SK-N-SH (cell line): Measurements from ENCODE around the gene LHPP. TPM values are rescaled to one million over a fixed set of nuclear protein-coding genes. Genes with fewer than 3 reads are reported as not detected.
"Not testable (repeated sequence)": the region's sequence is repeated elsewhere in the genome, so short reads cannot be mapped to it uniquely, and the experiment has no call there.

Experiments
- CTCF ChIA-PET: fragments of 300-600, 350-600 bp; formaldehyde crosslinking; extraction: SDS; loops from one replicate; lab custom pipeline; 2021; lab: Yijun Ruan, JAX
- POLR2A ChIA-PET: fragments of 350-600 bp; sonication (Branson Sonifier 250); formaldehyde crosslinking; extraction: SDS; loops from one replicate; lab custom pipeline; 2020; ENCODE audit warnings: antibody characterized with exemption, inconsistent platforms; lab: Yijun Ruan, JAX
- DNase-seq: peaks from one replicate; pipeline ENCODE4 v3.0.0; 2012
- H2AFZ ChIP-seq: fragments of 200-600 bp; sonication (generic); 2 replicates; pipeline ENCODE4 v1.8.1; 2016; ENCODE audit warnings: antibody characterized with exemption, mild to moderate bottlenecking, low read depth
- H3F3A ChIP-seq: fragments of 200-600 bp; sonication (generic); replicated peaks from 2 replicates; pipeline ENCODE3; 2016; ENCODE audit warnings: antibody characterized with exemption, mild to moderate bottlenecking; ENCODE audit not compliant: insufficient read depth
- H3K27ac ChIP-seq, 2 experiments: fragments of 200-500 bp in 1 of 2; fragments of 200-600 bp in 1 of 2; sonication (Bioruptor generic) in 1 of 2; sonication (generic), shearing (Covaris generic) in 1 of 2; 2 replicates each; pipeline versions ENCODE4 v1.5.1 to v1.6.1; 2014 to 2016; ENCODE audit warnings: low read depth in 2 of 2, inconsistent platforms in 1 of 2, low read length in 1 of 2, mild to moderate bottlenecking in 1 of 2, mixed read lengths in 1 of 2
- H3K27me3 ChIP-seq: fragments of 200-600 bp; sonication (generic), shearing (Covaris generic); 2 replicates; pipeline ENCODE4 v1.6.1; 2016; ENCODE audit warnings: mixed run types; ENCODE audit not compliant: insufficient read depth
- H3K36me3 ChIP-seq, 2 experiments: fragments of 200-500 bp in 1 of 2; fragments of 200-600 bp in 1 of 2; sonication (Bioruptor generic) in 1 of 2; sonication (generic) in 1 of 2; replicated peaks in 1 of 2; 2 replicates each; pipeline versions ENCODE3 to v1.5.1; 2014 to 2016; ENCODE audit warnings: low read length in 1 of 2, mild to moderate bottlenecking in 1 of 2; ENCODE audit not compliant: insufficient read depth in 2 of 2, control insufficient read depth in 1 of 2
- H3K4me1 ChIP-seq, 2 experiments: fragments of 200-500 bp in 1 of 2; fragments of 200-600 bp in 1 of 2; sonication (Bioruptor generic) in 1 of 2; sonication (generic), shearing (Covaris generic) in 1 of 2; 2 replicates each; pipeline versions ENCODE4 v1.5.1 to v1.6.1; 2014 to 2016; ENCODE audit warnings: low read depth in 1 of 2, low read length in 1 of 2, mixed run types in 1 of 2; ENCODE audit not compliant: insufficient read depth in 2 of 2, control insufficient read depth in 1 of 2
- H3K4me2 ChIP-seq: fragments of 200-600 bp; sonication (generic), shearing (Covaris generic); 2 replicates; pipeline ENCODE4 v1.6.1; 2017; ENCODE audit warnings: mixed run types
- H3K4me3 ChIP-seq, 2 experiments: fragments of 200-500 bp in 1 of 2; fragments of 200-600 bp in 1 of 2; sonication (Bioruptor generic) in 1 of 2; sonication (generic), shearing (Covaris generic) in 1 of 2; 2 replicates each; pipeline versions ENCODE4 v1.5.1 to v1.8.1; 2014 to 2016; ENCODE audit warnings: low read depth in 2 of 2, inconsistent platforms in 1 of 2, low read length in 1 of 2, mild to moderate bottlenecking in 1 of 2, mixed read lengths in 1 of 2, moderate library complexity in 1 of 2
- H3K79me2 ChIP-seq: fragments of 200-600 bp; sonication (generic); 2 replicates; pipeline ENCODE4 v1.8.1; 2017; ENCODE audit warnings: mild to moderate bottlenecking; ENCODE audit not compliant: insufficient read depth
- H3K9ac ChIP-seq: fragments of 200-600 bp; sonication (generic); 2 replicates; pipeline ENCODE4 v1.6.1; 2017; ENCODE audit warnings: mixed run types
- H3K9me2 ChIP-seq: fragments of 200-600 bp; sonication (generic); 2 replicates; pipeline ENCODE4 v1.6.1; 2017; ENCODE audit warnings: mixed run types
- H3K9me3 ChIP-seq: fragments of 200-600 bp; sonication (generic); 2 replicates; pipeline ENCODE4 v1.6.1; 2017; ENCODE audit warnings: mixed run types, mild to moderate bottlenecking, moderate library complexity
- H4K20me1 ChIP-seq: fragments of 200-600 bp; sonication (generic); 2 replicates; pipeline ENCODE4 v1.6.1; 2017; ENCODE audit warnings: mild to moderate bottlenecking, mixed run types; ENCODE audit not compliant: insufficient read depth
- EP300 ChIP-seq, 2 experiments: IDR thresholded peaks; 2 replicates each; pipeline versions ENCODE4 v1.4.0 to v1.6.1; 2012; ENCODE audit warnings: borderline replicate concordance in 1 of 2, low read depth in 1 of 2, low read length in 1 of 2
- GATA2 ChIP-seq: sonication (generic); formaldehyde crosslinking; IDR thresholded peaks from 2 replicates; pipeline ENCODE4 v1.5.0; 2020; ENCODE audit warnings: mild to moderate bottlenecking, missing genetic modification reagents
- JUND ChIP-seq: IDR thresholded peaks from 2 replicates; pipeline ENCODE4 v1.4.0; 2012
- MEF2A ChIP-seq: IDR thresholded peaks from 2 replicates; pipeline ENCODE4 v1.4.0; 2012; ENCODE audit warnings: low read depth, borderline replicate concordance
- MXI1 ChIP-seq: IDR thresholded peaks from 2 replicates; pipeline ENCODE4 v1.6.1; 2012; ENCODE audit warnings: mild to moderate bottlenecking, low read depth, low read length, improper control_type of control experiment
- NFIC ChIP-seq: IDR thresholded peaks from 2 replicates; pipeline ENCODE4 v1.4.0; 2012; ENCODE audit warnings: borderline replicate concordance
- NRF1 ChIP-seq: IDR thresholded peaks from 2 replicates; pipeline ENCODE4 v1.6.1; 2012; ENCODE audit warnings: low read depth, mild to moderate bottlenecking, low read length
- PBX3 ChIP-seq: IDR thresholded peaks from 2 replicates; pipeline ENCODE4; 2012
- POLR2AphosphoS5 ChIP-seq: IDR thresholded peaks from 2 replicates; pipeline ENCODE4 v1.6.1; 2012; ENCODE audit warnings: low read depth, low read length
- RFX5 ChIP-seq: IDR thresholded peaks from 2 replicates; pipeline ENCODE4 v1.6.1; 2012; ENCODE audit warnings: mild to moderate bottlenecking, improper control_type of control experiment, low read length
- RXRA ChIP-seq: IDR thresholded peaks from 2 replicates; pipeline ENCODE4 v1.4.0; 2012; ENCODE audit warnings: low read depth, mild to moderate bottlenecking, borderline replicate concordance
- SMC3 ChIP-seq: IDR thresholded peaks from 2 replicates; pipeline ENCODE4 v1.6.1; 2012; ENCODE audit warnings: low read depth, low read length, improper control_type of control experiment
- TAF1 ChIP-seq: IDR thresholded peaks from 2 replicates; pipeline ENCODE4 v1.6.1; 2012; ENCODE audit warnings: low read depth, mild to moderate bottlenecking, low read length, moderate library complexity, borderline replicate concordance
- TCF12 ChIP-seq: IDR thresholded peaks from 2 replicates; pipeline ENCODE4 v1.4.0; 2012
- WGBS: methylation state at CpG from one replicate; pipeline ENCODE4 v1.1.6; 2017; ENCODE audit warnings: low lambda C conversion rate; 5-methylcytosine and 5-hydroxymethylcytosine counted together
- polyA plus RNA-seq, 3 experiments: library from polyadenylated mRNA; depleted of rRNA; stranded (reverse); fragments of >200 nt; gene quantifications; 2 replicates each; pipeline ENCODE4 v1.2.3, GENCODE V29; 2012

The LHPP gene
- polyA plus RNA-seq, 1 of the 3 experiments (the other 2 are of a cell fraction): 29.8 TPM

DNA sequence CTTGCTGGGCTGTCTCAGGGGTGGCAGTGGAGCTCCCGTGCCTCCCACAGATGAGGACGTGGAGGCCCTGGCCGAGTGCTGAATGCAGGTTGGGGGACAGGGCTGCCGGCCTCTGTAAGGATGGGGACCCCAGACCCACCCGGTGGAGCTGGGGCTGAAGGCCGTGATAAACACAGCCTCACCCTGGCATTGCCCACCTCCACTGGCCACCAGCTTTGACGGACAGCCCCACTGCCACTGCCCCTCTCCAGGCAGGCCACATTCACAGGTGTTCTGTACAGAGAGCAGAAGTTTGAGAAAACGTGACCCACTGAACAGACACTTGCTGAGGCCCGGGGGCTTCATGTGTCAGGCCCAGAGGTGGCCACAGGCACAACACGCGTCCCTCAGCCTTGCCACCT lies 126.2 kb downstream of the LHPP start:
- no peak for TF ChIP-seq MXI1
- TF ChIP-seq RXRA: no peak
- no peak for TF ChIP-seq GATA2
- TF ChIP-seq NRF1: no peak
- no peak for TF ChIP-seq NFIC
- TF ChIP-seq RFX5: no peak
- no peak for TF ChIP-seq EP300 (IDR thresholded peaks at IDR 0.05; ENCODE audit: borderline replicate concordance in 1 of 2, low read depth in 1 of 2, low read length in 1 of 2)
- TF ChIP-seq, all 33 proteins: peak for 0
- Histone ChIP-seq H3K4me2 (no peak overlapping the region), H3K36me3 (no peaks in the 10 kb centered on the region), H3K27me3 (no peaks in the 10 kb centered on the region), H3K9me2 (no peaks in the 10 kb centered on the region), H4K20me1 (no peaks in the 10 kb centered on the region), H2AFZ (no peak overlapping the region), H3F3A (no peaks in the 10 kb centered on the region), H3K79me2 (no peaks in the 10 kb centered on the region), H3K4me1 (peaks cover 0 to 8% of the 10 kb centered on the region in 2 experiments; a peak in 1 of 4 replicates), H3K4me3 (no peak overlapping the region), H3K9ac (no peak overlapping the region), H3K9me3 (no peaks in the 10 kb centered on the region), H3K27ac (no peak overlapping the region)
- ChIA-PET CTCF (interaction anchor here (0.6 to 0.7 kb wide), 3 partner anchors 44 to 146 kb away, joined by 3 read pairs; no protein-coding TSS in a partner anchor), POLR2A (interaction anchor here (0.6 kb wide), 1 partner anchor 307 kb away, joined by 4 read pairs; no protein-coding TSS in a partner anchor)
- WGBS: 84% methylated on average over 8 of the region's 11 CpGs
- DNase-seq: no peak

DNA sequence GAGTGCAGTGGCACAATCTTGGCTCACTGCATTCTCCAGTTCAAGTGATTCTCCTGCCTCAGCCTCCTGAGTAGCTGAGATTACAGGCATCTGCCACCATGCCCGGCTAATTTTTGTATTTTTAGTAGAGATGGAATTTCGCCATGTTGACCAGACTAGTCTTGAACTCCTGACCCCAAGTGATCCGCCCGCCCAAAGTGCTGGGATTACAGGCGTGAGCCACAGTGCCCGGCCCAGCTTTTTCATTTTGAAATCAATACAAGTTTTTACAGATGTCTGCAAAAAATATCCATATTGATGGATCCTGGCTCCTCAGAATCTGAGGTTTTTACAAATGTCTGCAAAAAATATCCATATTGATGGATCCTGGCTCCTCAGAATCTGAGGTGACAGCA lies 126.7 kb downstream of the LHPP start:
- not testable (repeated sequence) for H3K9me2 ChIP-seq, H2AFZ ChIP-seq, H3K27me3 ChIP-seq, H3K4me3 ChIP-seq, H3K79me2 ChIP-seq, DNase-seq, H3K27ac ChIP-seq, H3F3A ChIP-seq, H3K9ac ChIP-seq, H4K20me1 ChIP-seq, H3K9me3 ChIP-seq, H3K4me1 ChIP-seq, H3K36me3 ChIP-seq
- ChIA-PET CTCF (interaction anchor here (0.6 to 1.6 kb wide), 4 partner anchors 23 to 146 kb away, joined by 3 read pairs; no protein-coding TSS in a partner anchor), POLR2A (interaction anchor here (0.6 kb wide), 1 partner anchor 306 kb away, joined by 4 read pairs; no protein-coding TSS in a partner anchor)
- 88% methylated on average over 6 of the region's 6 CpGs for WGBS
- H3K4me2 ChIP-seq: 0 out of 2 replicates have a peak overlapping the region, but pooled peaks have one; percentile 19

DNA sequence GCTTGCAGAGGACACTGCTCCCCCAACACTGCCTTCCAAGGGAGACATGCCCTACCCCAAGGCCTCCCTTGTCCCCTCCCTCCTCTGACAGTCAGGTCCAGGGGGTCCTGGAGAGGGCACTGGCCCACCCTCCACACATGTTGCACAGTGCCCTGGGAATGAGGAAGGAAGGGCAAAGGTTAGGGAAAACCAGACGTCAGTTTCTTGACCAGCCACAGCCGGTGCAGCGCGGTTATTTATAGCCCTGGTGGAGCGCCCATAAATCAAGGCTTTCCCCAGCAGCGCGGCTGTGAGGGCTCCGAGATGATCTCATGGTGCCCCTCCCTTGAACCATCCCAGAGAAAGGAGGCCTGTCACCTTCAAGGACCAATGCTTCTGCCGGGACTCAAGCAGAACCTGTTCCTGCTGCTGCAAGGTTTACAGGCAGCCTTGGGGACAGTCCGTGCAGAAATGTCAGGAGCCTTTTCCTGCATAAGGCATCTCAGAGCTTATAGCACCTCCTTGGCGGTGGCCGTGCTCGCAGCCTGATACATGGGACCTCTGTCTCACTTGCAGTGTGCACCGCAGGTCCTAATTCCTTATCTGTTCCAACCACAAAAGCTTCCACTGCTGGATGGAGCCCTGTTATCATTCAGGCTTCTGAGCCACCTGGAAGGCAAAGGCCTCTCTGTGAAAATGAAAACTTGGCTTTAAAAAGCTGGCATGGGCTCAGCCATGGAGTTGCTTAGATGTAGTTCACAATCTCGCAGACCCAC lies 127.3 kb downstream of the LHPP start:
- H3K27me3 ChIP-seq: no peaks in the 10 kb centered on the region
- POLR2A ChIA-PET: no interaction called here
- H3K9ac ChIP-seq: no peak overlapping the region
- no peaks in the 10 kb centered on the region for H3F3A ChIP-seq
- peaks cover 0 to 8% of the 10 kb centered on the region in 2 experiments; a peak in 1 of 4 replicates for H3K4me1 ChIP-seq
- H3K79me2 ChIP-seq: no peaks in the 10 kb centered on the region
- no peak overlapping the region for H2AFZ ChIP-seq
- H3K9me3 ChIP-seq: no peaks in the 10 kb centered on the region
- TF ChIP-seq MEF2A: peak; percentile 53; the same call in 1 of the 2 replicates
- TF ChIP-seq PBX3: peak; percentile 75
- TF ChIP-seq SMC3: no peak
- TF ChIP-seq POLR2AphosphoS5: no peak
- no peak for TF ChIP-seq JUND
- peak; percentile 5; the same call in 1 of the 2 replicates for TF ChIP-seq TCF12
- TF ChIP-seq TAF1: no peak
- no peak for TF ChIP-seq GATA2
- no peak overlapping the region for H3K4me3 ChIP-seq
- H3K27ac ChIP-seq: no peak overlapping the region
- DNase-seq: no peak
- WGBS: 65% methylated on average over 15 of the region's 15 CpGs
- 0 out of 2 replicates have a peak overlapping the region, but pooled peaks have one; percentile 19 for H3K4me2 ChIP-seq
- CTCF ChIA-PET: interaction anchor here (0.7 to 1.6 kb wide), 2 partner anchors 23 to 145 kb away, joined by 3 read pairs; no protein-coding TSS in a partner anchor
- no peaks in the 10 kb centered on the region for H3K36me3 ChIP-seq
- no peaks in the 10 kb centered on the region for H4K20me1 ChIP-seq
- no peaks in the 10 kb centered on the region for H3K9me2 ChIP-seq
